Measurements from ENCODE around the gene CADM4. TPM values are rescaled to one million over a fixed set of nuclear protein-coding genes. Genes with fewer than 3 reads are reported as not detected.
"Not testable (repeated sequence)": the region's sequence is repeated elsewhere in the genome, so short reads cannot be mapped to it uniquely, and the experiment has no call there.

Gene CADM4
- total and polyA plus RNA-seq, 4 donors, result 92.3 to 325 (median 206) TPM

DNA sequence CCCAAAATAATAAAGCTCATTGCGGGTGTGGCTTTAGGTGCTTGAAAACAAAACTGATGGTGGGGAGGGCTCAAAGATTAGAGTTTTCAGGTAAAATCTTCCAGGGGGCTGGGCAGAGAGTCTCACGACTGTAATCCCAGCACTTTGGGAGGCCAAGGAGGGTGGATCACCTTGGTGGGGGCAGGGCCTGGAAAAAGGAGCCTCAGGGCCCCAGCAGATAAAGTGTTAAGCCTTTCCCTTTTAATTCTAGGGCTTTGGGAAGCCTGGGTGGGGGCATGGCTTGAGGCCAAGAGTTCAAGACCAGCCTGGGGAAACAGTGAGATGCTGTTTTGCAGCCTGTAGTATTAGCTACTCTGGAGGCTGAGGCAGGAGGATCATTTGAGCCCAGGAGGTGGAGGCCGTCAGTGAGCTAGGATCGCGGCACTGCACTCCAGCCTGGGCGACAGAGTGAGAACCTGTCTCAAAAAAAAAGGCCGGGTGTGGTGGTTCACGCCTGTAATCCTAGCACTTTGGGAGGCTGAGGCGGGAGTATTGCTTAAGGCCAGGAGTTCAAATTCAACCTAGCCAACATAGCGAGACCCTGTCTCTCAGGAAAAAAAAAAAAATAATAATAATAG is 45.5 kb downstream of the CADM4 start:
- no peaks in the 10 kb centered on the region for H3K27me3 ChIP-seq (ENCODE audit: control insufficient read depth, insufficient read depth, low read length)
- H3K9me3 ChIP-seq (ENCODE audit: control insufficient read depth, insufficient read depth, low read length), result no peaks in the 10 kb centered on the region
- H3K4me1 ChIP-seq (ENCODE audit: control insufficient read depth, insufficient read depth, low read length), result peaks cover 43% of the 10 kb centered on the region
- no peak overlapping the region for H3K27ac ChIP-seq (ENCODE audit: low read depth, low read length)
- 92% methylated on average over 6 of the region's 10 CpGs for WGBS (ENCODE audit: insufficient coverage)
- peaks cover 65% of the 10 kb centered on the region for H3K36me3 ChIP-seq (ENCODE audit: control insufficient read depth, insufficient read depth, low read length)
- no peak for DNase-seq (ENCODE audit: low read depth in 4 of 6, low spot score in 6 of 6)
- H3K4me3 ChIP-seq (ENCODE audit: low read depth, low read length), result peak overlapping the region; percentile 81

DNA sequence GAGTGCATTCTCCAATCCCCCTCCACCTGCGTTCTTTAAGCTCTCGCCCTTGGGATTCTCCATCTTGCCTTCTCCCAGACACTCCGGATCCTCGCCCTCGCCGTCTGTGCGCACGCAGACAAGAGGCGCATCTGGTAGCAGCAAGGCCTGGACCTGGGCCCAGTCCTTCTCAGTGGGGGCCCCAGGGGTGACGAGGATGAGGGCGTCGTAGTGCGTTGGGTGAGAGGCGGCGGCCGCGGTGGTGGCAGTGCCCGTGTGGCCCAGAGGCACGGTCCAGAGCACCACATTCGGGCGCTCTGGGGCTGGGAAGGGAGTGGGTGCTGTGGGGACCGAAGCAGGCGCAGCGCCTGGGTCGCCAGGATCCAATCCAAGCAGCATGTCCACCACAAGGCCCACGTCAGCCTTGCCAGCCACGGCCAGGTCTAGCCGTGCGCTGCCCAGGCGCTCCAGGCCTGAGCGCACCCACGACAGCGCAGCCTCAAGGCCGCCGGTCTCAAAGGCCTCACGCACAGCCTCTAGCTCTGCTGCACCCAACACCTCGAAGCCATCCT is 46.8 kb downstream of the CADM4 start:
- Histone ChIP-seq H3K9me3 (ENCODE audit: control insufficient read depth, insufficient read depth, low read length) (no peaks in the 10 kb centered on the region), H3K36me3 (ENCODE audit: control insufficient read depth, insufficient read depth, low read length) (peaks cover 60% of the 10 kb centered on the region), H3K27me3 (ENCODE audit: control insufficient read depth, insufficient read depth, low read length) (no peaks in the 10 kb centered on the region), H3K4me1 (ENCODE audit: control insufficient read depth, insufficient read depth, low read length) (peaks cover 38% of the 10 kb centered on the region), H3K27ac (ENCODE audit: low read depth, low read length) (no peak overlapping the region), H3K4me3 (ENCODE audit: low read depth, low read length) (no peak overlapping the region)
- DNase-seq (ENCODE audit: low read depth in 4 of 6, low spot score in 6 of 6), result no peak
- 91% methylated on average over 37 of the region's 37 CpGs for WGBS (ENCODE audit: insufficient coverage)

- Histone ChIP-seq H3K27me3 (ENCODE audit: control insufficient read depth, insufficient read depth, low read length) (no peaks in the 10 kb centered on the region), H3K9me3 (ENCODE audit: control insufficient read depth, insufficient read depth, low read length) (no peaks in the 10 kb centered on the region), H3K4me1 (ENCODE audit: control insufficient read depth, insufficient read depth, low read length) (peaks cover 36% of the 10 kb centered on the region), H3K36me3 (ENCODE audit: control insufficient read depth, insufficient read depth, low read length) (peaks cover 60% of the 10 kb centered on the region), H3K27ac (ENCODE audit: low read depth, low read length) (no peak overlapping the region), H3K4me3 (ENCODE audit: low read depth, low read length) (no peak overlapping the region)
- DNase-seq (ENCODE audit: low read depth in 4 of 6, low spot score in 6 of 6), result no peak
- WGBS (ENCODE audit: insufficient coverage), result 94% methylated on average over 62 of the region's 63 CpGs
Measured at GRCh38 chr19:43591904-43592772, 47.5 kb downstream of the CADM4 start.

- no peak for DNase-seq (ENCODE audit: low read depth in 4 of 6, low spot score in 6 of 6)
- WGBS (ENCODE audit: insufficient coverage), result 90% methylated on average over 5 of the region's 6 CpGs
- no peaks in the 10 kb centered on the region for H3K27me3 ChIP-seq (ENCODE audit: control insufficient read depth, insufficient read depth, low read length)
- H3K9me3 ChIP-seq (ENCODE audit: control insufficient read depth, insufficient read depth, low read length), result no peaks in the 10 kb centered on the region
- peaks cover 17% of the 10 kb centered on the region for H3K4me1 ChIP-seq (ENCODE audit: control insufficient read depth, insufficient read depth, low read length)
- H3K4me3 ChIP-seq (ENCODE audit: low read depth, low read length), result no peak overlapping the region
- H3K36me3 ChIP-seq (ENCODE audit: control insufficient read depth, insufficient read depth, low read length), result peaks cover 76% of the 10 kb centered on the region
- H3K27ac ChIP-seq (ENCODE audit: low read depth, low read length), result no peak overlapping the region
Measured at GRCh38 chr19:43589678-43590077, 50.0 kb downstream of the CADM4 start.

- peaks cover 74% of the 10 kb centered on the region for H3K36me3 ChIP-seq (ENCODE audit: control insufficient read depth, insufficient read depth, low read length)
- peaks cover 13% of the 10 kb centered on the region for H3K4me1 ChIP-seq (ENCODE audit: control insufficient read depth, insufficient read depth, low read length)
- no peaks in the 10 kb centered on the region for H3K9me3 ChIP-seq (ENCODE audit: control insufficient read depth, insufficient read depth, low read length)
- DNase-seq (ENCODE audit: low read depth in 4 of 6, low spot score in 6 of 6), result no peak
- no peaks in the 10 kb centered on the region for H3K27me3 ChIP-seq (ENCODE audit: control insufficient read depth, insufficient read depth, low read length)
- WGBS (ENCODE audit: insufficient coverage), result 100% methylated on average over 1 of the region's 5 CpGs
- no peak overlapping the region for H3K4me3 ChIP-seq (ENCODE audit: low read depth, low read length)
- H3K27ac ChIP-seq (ENCODE audit: low read depth, low read length), result no peak overlapping the region
Measured at GRCh38 chr19:43589277-43589676, 50.4 kb downstream of the CADM4 start.

DNA sequence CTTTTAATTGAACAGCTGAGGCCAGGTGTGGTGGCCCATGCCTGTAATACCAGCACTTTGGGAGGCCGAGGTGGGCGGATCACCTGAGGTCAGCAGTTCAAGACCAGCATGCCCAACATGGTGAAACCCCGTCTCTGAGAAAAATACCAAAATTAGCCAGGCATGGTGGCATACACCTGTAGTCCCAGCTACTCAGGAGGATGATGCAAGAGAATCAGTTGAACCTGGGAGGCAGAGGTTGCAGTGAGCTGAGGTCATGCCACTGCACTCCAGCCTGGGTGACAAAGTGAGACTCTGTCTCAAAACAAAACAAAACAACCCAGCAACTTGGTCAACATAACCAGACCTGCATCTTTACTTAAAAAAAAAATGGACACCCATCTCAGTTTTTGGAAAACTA is 52.6 kb downstream of the CADM4 start:
- not testable (repeated sequence) for H3K27ac ChIP-seq (ENCODE audit: low read depth, low read length); H3K9me3 ChIP-seq (ENCODE audit: control insufficient read depth, insufficient read depth, low read length); H3K4me1 ChIP-seq (ENCODE audit: control insufficient read depth, insufficient read depth, low read length); H3K27me3 ChIP-seq (ENCODE audit: control insufficient read depth, insufficient read depth, low read length); H3K4me3 ChIP-seq (ENCODE audit: low read depth, low read length); DNase-seq (ENCODE audit: low read depth in 4 of 6, low spot score in 6 of 6)
- 100% methylated on average over 3 of the region's 3 CpGs for WGBS (ENCODE audit: insufficient coverage)
- peaks cover 58% of the 10 kb centered on the region for H3K36me3 ChIP-seq (ENCODE audit: control insufficient read depth, insufficient read depth, low read length)

DNA sequence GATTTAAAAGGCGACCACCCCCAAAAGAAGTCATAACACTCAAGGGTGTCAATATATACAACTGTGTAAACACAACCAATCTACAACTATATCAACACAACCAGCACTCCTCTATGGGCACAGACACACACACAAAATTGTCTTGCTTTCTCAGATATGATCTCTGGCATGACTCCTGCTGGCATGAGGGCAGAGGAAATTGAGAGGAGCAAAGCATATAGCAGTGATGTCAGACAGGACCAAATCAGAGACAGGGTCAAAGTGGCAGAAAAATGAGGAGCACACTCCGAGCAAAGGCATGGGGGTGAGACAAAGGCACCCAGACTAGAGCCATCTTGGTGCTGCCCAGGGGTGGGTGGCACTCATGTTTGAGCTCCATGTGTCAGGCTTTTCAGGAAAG is 53.3 kb downstream of the CADM4 start:
- WGBS (ENCODE audit: insufficient coverage), result 82% methylated on average over 1 of the region's 2 CpGs
- DNase-seq (ENCODE audit: low read depth in 4 of 6, low spot score in 6 of 6), result no peak
- no peak overlapping the region for H3K27ac ChIP-seq (ENCODE audit: low read depth, low read length)
- no peak overlapping the region for H3K4me3 ChIP-seq (ENCODE audit: low read depth, low read length)
- H3K27me3 ChIP-seq (ENCODE audit: control insufficient read depth, insufficient read depth, low read length), result no peaks in the 10 kb centered on the region
- H3K4me1 ChIP-seq (ENCODE audit: control insufficient read depth, insufficient read depth, low read length), result peaks cover 8% of the 10 kb centered on the region
- peaks cover 52% of the 10 kb centered on the region for H3K36me3 ChIP-seq (ENCODE audit: control insufficient read depth, insufficient read depth, low read length)
- no peaks in the 10 kb centered on the region for H3K9me3 ChIP-seq (ENCODE audit: control insufficient read depth, insufficient read depth, low read length)

DNA sequence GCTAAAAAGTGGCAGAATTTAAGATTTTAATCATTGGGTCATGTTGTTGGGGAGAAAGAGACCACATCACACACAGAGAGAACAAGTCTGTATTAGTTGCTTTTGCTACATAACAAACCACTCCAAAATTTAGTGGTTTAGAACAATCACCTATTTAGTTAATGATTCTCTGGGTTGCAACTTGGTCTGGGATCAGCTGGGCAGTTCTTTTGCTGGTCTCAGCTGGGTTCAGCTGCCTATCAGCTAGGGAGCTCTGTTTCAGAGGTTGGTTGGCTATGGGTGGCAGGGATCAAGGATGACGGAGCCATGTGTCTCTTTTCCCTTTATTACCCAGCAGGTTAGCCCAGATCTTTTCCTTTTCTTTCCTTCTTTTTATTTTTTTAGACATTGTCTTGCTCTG is 55.2 kb downstream of the CADM4 start:
- peaks cover 23% of the 10 kb centered on the region for H3K4me1 ChIP-seq (ENCODE audit: control insufficient read depth, insufficient read depth, low read length)
- WGBS (ENCODE audit: insufficient coverage), result 86% methylated on average over 1 of the region's 1 CpG
- H3K9me3 ChIP-seq (ENCODE audit: control insufficient read depth, insufficient read depth, low read length), result no peaks in the 10 kb centered on the region
- no peak overlapping the region for H3K27ac ChIP-seq (ENCODE audit: low read depth, low read length)
- peaks cover 34% of the 10 kb centered on the region for H3K36me3 ChIP-seq (ENCODE audit: control insufficient read depth, insufficient read depth, low read length)
- no peak overlapping the region for H3K4me3 ChIP-seq (ENCODE audit: low read depth, low read length)
- no peak for DNase-seq (ENCODE audit: low read depth in 4 of 6, low spot score in 6 of 6)
- no peaks in the 10 kb centered on the region for H3K27me3 ChIP-seq (ENCODE audit: control insufficient read depth, insufficient read depth, low read length)

DNA sequence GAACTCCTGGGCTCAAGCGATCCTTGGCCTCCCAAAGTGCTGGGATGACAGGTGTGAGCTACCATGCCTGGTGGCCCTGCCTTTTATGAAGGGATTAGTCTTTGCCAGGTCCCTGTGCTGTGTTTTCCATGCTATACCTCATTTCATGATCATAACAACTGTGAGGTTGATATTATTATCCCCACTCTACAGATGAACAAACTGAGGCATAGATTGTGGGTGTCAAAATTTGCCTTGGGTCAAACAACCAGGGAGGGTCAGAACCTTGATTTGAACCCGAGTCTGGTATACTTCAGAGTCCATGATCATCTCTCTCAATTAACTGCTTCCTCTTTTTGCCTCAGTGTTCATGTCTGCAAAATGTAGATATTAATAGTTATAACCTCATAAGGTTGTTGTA is 57.2 kb downstream of the CADM4 start:
- no CpG with 5 or more reads among the region's 2 CpGs for WGBS (ENCODE audit: insufficient coverage)
- H3K9me3 ChIP-seq (ENCODE audit: control insufficient read depth, insufficient read depth, low read length), result no peaks in the 10 kb centered on the region
- no peak for DNase-seq (ENCODE audit: low read depth in 4 of 6, low spot score in 6 of 6)
- H3K36me3 ChIP-seq (ENCODE audit: control insufficient read depth, insufficient read depth, low read length), result peaks cover 28% of the 10 kb centered on the region
- no peak overlapping the region for H3K27ac ChIP-seq (ENCODE audit: low read depth, low read length)
- H3K4me3 ChIP-seq (ENCODE audit: low read depth, low read length), result no peak overlapping the region
- no peaks in the 10 kb centered on the region for H3K27me3 ChIP-seq (ENCODE audit: control insufficient read depth, insufficient read depth, low read length)
- peaks cover 23% of the 10 kb centered on the region for H3K4me1 ChIP-seq (ENCODE audit: control insufficient read depth, insufficient read depth, low read length)
